RWPE2 (cell line): Measurements from ENCODE around the gene KCNMB2.

ENCODE experiments used
- ATAC-seq: fragments of 200-7000 bp; cut with Tn5 transposase; 3 replicates; pipeline ENCODE4 v1.9.1; 2021; ENCODE audit warnings: low read depth
- DNase-seq: peaks from one replicate; pipeline ENCODE4 v3.0.0-alpha.2; 2020; ENCODE audit warnings: low spot score
- H3K27ac ChIP-seq: fragments of 450-650 bp; 2 replicates; pipeline ENCODE4 v1.5.1; 2017; ENCODE audit warnings: mild to moderate bottlenecking; ENCODE audit not compliant: poor library complexity, severe bottlenecking
- H3K27me3 ChIP-seq: fragments of 250-450 bp; sonication (Bioruptor Pico); 2 replicates; pipeline ENCODE4 v1.5.1; 2021; ENCODE audit warnings: mild to moderate bottlenecking, moderate library complexity; ENCODE audit not compliant: insufficient read depth, poor library complexity, severe bottlenecking
- H3K36me3 ChIP-seq: fragments of 250-450 bp; sonication (Bioruptor Pico); 2 replicates; pipeline ENCODE4 v1.5.1; 2020; ENCODE audit warnings: low read depth, mild to moderate bottlenecking, moderate library complexity
- H3K4me1 ChIP-seq: fragments of 250-450 bp; sonication (Bioruptor Pico); 2 replicates; pipeline ENCODE4 v1.5.1; 2021; ENCODE audit warnings: mild to moderate bottlenecking, moderate library complexity; ENCODE audit not compliant: insufficient read depth, poor library complexity, severe bottlenecking
- H3K4me3 ChIP-seq: fragments of 250-450 bp; sonication (Bioruptor Pico); 2 replicates; pipeline ENCODE4 v1.5.1; 2021; ENCODE audit warnings: mild to moderate bottlenecking, moderate library complexity; ENCODE audit not compliant: severe bottlenecking
- H3K9me3 ChIP-seq: fragments of 250-450 bp; sonication (Bioruptor Pico); 2 replicates; pipeline ENCODE4 v1.5.1; 2021; ENCODE audit warnings: mild to moderate bottlenecking, moderate library complexity; ENCODE audit not compliant: severe bottlenecking
- CTCF ChIP-seq: fragments of 450-650 bp; IDR thresholded peaks from one replicate; pipeline ENCODE4 v1.5.1; 2017; ENCODE audit warnings: mild to moderate bottlenecking, moderate library complexity; ENCODE audit not compliant: poor library complexity, severe bottlenecking

The KCNMB2 gene

GRCh38 chr3:178560759-178561158 is 24.5 kb downstream of the KCNMB2 start:
- no peak overlapping the region for H3K27ac ChIP-seq
- TF ChIP-seq CTCF: no peak
- H3K4me3 ChIP-seq: no peak overlapping the region
- no peak for ATAC-seq
- no peaks in the 10 kb centered on the region for H3K27me3 ChIP-seq
- H3K36me3 ChIP-seq: no peaks in the 10 kb centered on the region
- H3K4me1 ChIP-seq: no peaks in the 10 kb centered on the region
- no peaks in the 10 kb centered on the region for H3K9me3 ChIP-seq
- DNase-seq: no peak

- Histone ChIP-seq H3K27ac (no peak overlapping the region), H3K27me3 (no peaks in the 10 kb centered on the region), H3K4me3 (no peak overlapping the region), H3K36me3 (no peaks in the 10 kb centered on the region), H3K9me3 (no peaks in the 10 kb centered on the region), H3K4me1 (no peaks in the 10 kb centered on the region)
- no peak for ATAC-seq
- TF ChIP-seq CTCF: no peak
- no peak for DNase-seq
These were observed 25.0 kb downstream of the KCNMB2 start for GRCh38 chr3:178561239-178561638.

- Histone ChIP-seq H3K36me3 (no peaks in the 10 kb centered on the region), H3K27ac (no peak overlapping the region), H3K9me3 (no peaks in the 10 kb centered on the region), H3K27me3 (no peaks in the 10 kb centered on the region), H3K4me1 (no peaks in the 10 kb centered on the region), H3K4me3 (no peak overlapping the region)
- TF ChIP-seq CTCF: no peak
- DNase-seq (no peak), ATAC-seq (no peak; the same call in 2 of the 3 replicates)
These were observed 26.1 kb downstream of the KCNMB2 start for GRCh38 chr3:178562143-178562946.

- no peaks in the 10 kb centered on the region for H3K27me3 ChIP-seq
- ATAC-seq (no peak), DNase-seq (no peak)
- no peak overlapping the region for H3K4me3 ChIP-seq
- H3K36me3 ChIP-seq: no peaks in the 10 kb centered on the region
- no peak for TF ChIP-seq CTCF
- no peak overlapping the region for H3K27ac ChIP-seq
- H3K9me3 ChIP-seq: no peaks in the 10 kb centered on the region
- H3K4me1 ChIP-seq: no peaks in the 10 kb centered on the region
These were observed 26.7 kb downstream of the KCNMB2 start for GRCh38 chr3:178562947-178563232.

- H3K4me1 ChIP-seq: no peaks in the 10 kb centered on the region
- no peak overlapping the region for H3K27ac ChIP-seq
- ATAC-seq: no peak
- no peaks in the 10 kb centered on the region for H3K36me3 ChIP-seq
- H3K27me3 ChIP-seq: no peaks in the 10 kb centered on the region
- TF ChIP-seq CTCF: no peak
- H3K9me3 ChIP-seq: no peaks in the 10 kb centered on the region
- no peak overlapping the region for H3K4me3 ChIP-seq
- DNase-seq: no peak
These were observed 31.4 kb downstream of the KCNMB2 start for GRCh38 chr3:178567611-178568010.
